Gastroesophageal sphincter (tissue), 3 donors: ENCODE measurements around the gene SGMS1.

Source experiments
- EP300 ChIP-seq: sonication (generic); formaldehyde crosslinking; IDR thresholded peaks from one replicate; pipeline ENCODE4 v1.6.1; 2017; ENCODE audit warnings: antibody characterized with exemption, mild to moderate bottlenecking
- POLR2A ChIP-seq, 2 donors: fragments of 450-650 bp; IDR thresholded peaks; one replicate each; pipeline ENCODE4 v1.6.1; 2017; ENCODE audit warnings: antibody characterized with exemption in 2 of 2, mild to moderate bottlenecking in 2 of 2, moderate library complexity in 1 of 2
- POLR2AphosphoS5 ChIP-seq: sonication (generic); formaldehyde crosslinking; IDR thresholded peaks from one replicate; pipeline ENCODE4 v1.6.1; 2017; ENCODE audit warnings: antibody characterized with exemption
- TF ChIP-seq, protein P1 (sequence below), 4 experiments: fragments of 200-600 bp in 2 of 4; fragments of 450-650 bp in 2 of 4; sonication (generic) in 1 of 4; IDR thresholded peaks; one replicate each; pipeline ENCODE4 v1.5.1; 2017 to 2019; ENCODE audit warnings: antibody characterized with exemption in 4 of 4, mild to moderate bottlenecking in 2 of 4, moderate library complexity in 2 of 4

DNA sequence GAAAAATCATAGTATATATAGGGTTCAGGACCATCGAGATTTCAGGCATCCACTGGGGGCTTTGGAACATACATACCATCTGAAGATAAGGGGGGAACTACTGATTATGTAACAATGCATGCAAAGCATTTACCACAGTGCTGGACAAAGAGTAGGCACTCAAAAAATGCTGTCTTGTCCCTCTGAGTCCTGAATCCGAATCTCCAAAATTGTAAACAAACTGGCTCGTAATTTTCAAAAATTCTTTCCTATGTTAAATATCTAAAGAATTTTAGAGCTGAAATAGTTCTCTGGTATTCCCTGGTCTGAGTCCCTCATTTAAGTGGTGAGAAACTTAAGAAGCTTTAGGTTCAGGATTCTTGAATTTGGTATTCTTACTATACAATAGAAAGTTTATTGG is 204.7 kb downstream of the SGMS1 start:
- TF ChIP-seq, protein P1, sequence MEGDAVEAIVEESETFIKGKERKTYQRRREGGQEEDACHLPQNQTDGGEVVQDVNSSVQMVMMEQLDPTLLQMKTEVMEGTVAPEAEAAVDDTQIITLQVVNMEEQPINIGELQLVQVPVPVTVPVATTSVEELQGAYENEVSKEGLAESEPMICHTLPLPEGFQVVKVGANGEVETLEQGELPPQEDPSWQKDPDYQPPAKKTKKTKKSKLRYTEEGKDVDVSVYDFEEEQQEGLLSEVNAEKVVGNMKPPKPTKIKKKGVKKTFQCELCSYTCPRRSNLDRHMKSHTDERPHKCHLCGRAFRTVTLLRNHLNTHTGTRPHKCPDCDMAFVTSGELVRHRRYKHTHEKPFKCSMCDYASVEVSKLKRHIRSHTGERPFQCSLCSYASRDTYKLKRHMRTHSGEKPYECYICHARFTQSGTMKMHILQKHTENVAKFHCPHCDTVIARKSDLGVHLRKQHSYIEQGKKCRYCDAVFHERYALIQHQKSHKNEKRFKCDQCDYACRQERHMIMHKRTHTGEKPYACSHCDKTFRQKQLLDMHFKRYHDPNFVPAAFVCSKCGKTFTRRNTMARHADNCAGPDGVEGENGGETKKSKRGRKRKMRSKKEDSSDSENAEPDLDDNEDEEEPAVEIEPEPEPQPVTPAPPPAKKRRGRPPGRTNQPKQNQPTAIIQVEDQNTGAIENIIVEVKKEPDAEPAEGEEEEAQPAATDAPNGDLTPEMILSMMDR (IDR thresholded peaks at IDR 0.05), result no peak
- TF ChIP-seq POLR2A (IDR thresholded peaks at IDR 0.05), result no peak
- TF ChIP-seq POLR2AphosphoS5, result no peak
- no peak for TF ChIP-seq EP300
